ENCODE data around the gene IPPK. TPM values are rescaled to one million over a fixed set of nuclear protein-coding genes. Genes with fewer than 3 reads are reported as not detected.
A peak's percentile ranks its signal among the peaks of the same experiment; 100 is the strongest.

IPPK gene
- polyA plus RNA-seq, 4 donors: 3.0 to 6.8 (median 4.7) TPM

- Histone ChIP-seq H3K4me3 (ENCODE audit: low read depth in 1 of 3, low read length in 3 of 3) (no peak overlapping the region), H3K27ac (ENCODE audit: low read depth in 1 of 3, low read length in 2 of 3) (no peak overlapping the region), H3K9me3 (ENCODE audit: control insufficient read depth in 2 of 2, insufficient read depth in 1 of 2, low read depth in 1 of 2, low read length in 1 of 2) (no peaks in the 10 kb centered on the region), H3K4me1 (ENCODE audit: control insufficient read depth in 3 of 3, insufficient read depth in 2 of 3, low read depth in 1 of 3, low read length in 2 of 3) (peaks cover 0 to 3% (median 2%) of the 10 kb centered on the region in 3 donors), H3K27me3 (ENCODE audit: control insufficient read depth in 3 of 3, insufficient read depth in 3 of 3, low read length in 3 of 3) (no peaks in the 10 kb centered on the region), H3K36me3 (ENCODE audit: control insufficient read depth in 3 of 3, insufficient read depth in 2 of 3, low read depth in 1 of 3, low read length in 3 of 3) (peaks cover 0 to 58% (median 3%) of the 10 kb centered on the region in 3 donors)
- DNase-seq (no peak), FAIRE-seq (no peak)
- WGBS, 3 donors: 95 to 98% (median 97%) methylated on average over 7 of the region's 7 CpGs
Observed at GRCh38 chr9:92658176-92658575, 11.8 kb downstream of the IPPK start.

- Histone ChIP-seq H3K4me3 (ENCODE audit: low read depth in 1 of 3, low read length in 3 of 3) (no peak overlapping the region), H3K4me1 (ENCODE audit: control insufficient read depth in 3 of 3, insufficient read depth in 2 of 3, low read depth in 1 of 3, low read length in 2 of 3) (peaks cover 0 to 3% (median 2%) of the 10 kb centered on the region in 3 donors), H3K27me3 (ENCODE audit: control insufficient read depth in 3 of 3, insufficient read depth in 3 of 3, low read length in 3 of 3) (no peaks in the 10 kb centered on the region), H3K36me3 (ENCODE audit: control insufficient read depth in 3 of 3, insufficient read depth in 2 of 3, low read depth in 1 of 3, low read length in 3 of 3) (peaks cover 0 to 62% (median 3%) of the 10 kb centered on the region in 3 donors), H3K27ac (ENCODE audit: low read depth in 1 of 3, low read length in 2 of 3) (no peak overlapping the region), H3K9me3 (ENCODE audit: control insufficient read depth in 2 of 2, insufficient read depth in 1 of 2, low read depth in 1 of 2, low read length in 1 of 2) (no peaks in the 10 kb centered on the region)
- DNase-seq (no peak), FAIRE-seq (no peak)
- 93 to 98% (median 95%) methylated on average over 17 of the region's 17 CpGs for WGBS, 3 donors
Observed at GRCh38 chr9:92657296-92658094, 12.4 kb downstream of the IPPK start.

- Histone ChIP-seq H3K27ac (ENCODE audit: low read depth in 1 of 3, low read length in 2 of 3) (no peak overlapping the region), H3K27me3 (ENCODE audit: control insufficient read depth in 3 of 3, insufficient read depth in 3 of 3, low read length in 3 of 3) (no peaks in the 10 kb centered on the region), H3K36me3 (ENCODE audit: control insufficient read depth in 3 of 3, insufficient read depth in 2 of 3, low read depth in 1 of 3, low read length in 3 of 3) (peaks cover 2 to 64% (median 5%) of the 10 kb centered on the region in 3 donors), H3K4me1 (ENCODE audit: control insufficient read depth in 3 of 3, insufficient read depth in 2 of 3, low read depth in 1 of 3, low read length in 2 of 3) (peaks cover 0 to 3% (median 2%) of the 10 kb centered on the region in 3 donors), H3K9me3 (ENCODE audit: control insufficient read depth in 2 of 2, insufficient read depth in 1 of 2, low read depth in 1 of 2, low read length in 1 of 2) (no peaks in the 10 kb centered on the region), H3K4me3 (ENCODE audit: low read depth in 1 of 3, low read length in 3 of 3) (no peak overlapping the region)
- no peak for FAIRE-seq
- 80 to 90% (median 82%) methylated on average over 10 to 11 of the region's 11 CpGs for WGBS, 3 donors
- DNase-seq: no peak
Observed at GRCh38 chr9:92656537-92656925, 13.4 kb downstream of the IPPK start.

- Histone ChIP-seq H3K27me3 (ENCODE audit: control insufficient read depth in 3 of 3, insufficient read depth in 3 of 3, low read length in 3 of 3) (no peaks in the 10 kb centered on the region), H3K4me3 (ENCODE audit: low read depth in 1 of 3, low read length in 3 of 3) (no peak overlapping the region), H3K27ac (ENCODE audit: low read depth in 1 of 3, low read length in 2 of 3) (no peak overlapping the region), H3K36me3 (ENCODE audit: control insufficient read depth in 3 of 3, insufficient read depth in 2 of 3, low read depth in 1 of 3, low read length in 3 of 3) (peaks cover 2 to 65% (median 8%) of the 10 kb centered on the region in 3 donors), H3K9me3 (ENCODE audit: control insufficient read depth in 2 of 2, insufficient read depth in 1 of 2, low read depth in 1 of 2, low read length in 1 of 2) (no peaks in the 10 kb centered on the region), H3K4me1 (ENCODE audit: control insufficient read depth in 3 of 3, insufficient read depth in 2 of 3, low read depth in 1 of 3, low read length in 2 of 3) (peaks cover 0 to 3% (median 2%) of the 10 kb centered on the region in 3 donors)
- WGBS, 3 donors: 27 to 70% (median 57%) methylated on average over 9 of the region's 9 CpGs
- FAIRE-seq (no peak), DNase-seq (peak; percentile 26 to 54)
Observed at GRCh38 chr9:92655896-92656536, 13.9 kb downstream of the IPPK start.

GRCh38 chr9:92655366-92655765 is 14.6 kb downstream of the IPPK start:
- FAIRE-seq (no peak), DNase-seq (no peak)
- Histone ChIP-seq H3K27me3 (ENCODE audit: control insufficient read depth in 3 of 3, insufficient read depth in 3 of 3, low read length in 3 of 3) (no peaks in the 10 kb centered on the region), H3K4me1 (ENCODE audit: control insufficient read depth in 3 of 3, insufficient read depth in 2 of 3, low read depth in 1 of 3, low read length in 2 of 3) (peaks cover 0 to 3% (median 2%) of the 10 kb centered on the region in 3 donors), H3K27ac (ENCODE audit: low read depth in 1 of 3, low read length in 2 of 3) (no peak overlapping the region), H3K36me3 (ENCODE audit: control insufficient read depth in 3 of 3, insufficient read depth in 2 of 3, low read depth in 1 of 3, low read length in 3 of 3) (peaks cover 3 to 70% (median 8%) of the 10 kb centered on the region in 3 donors), H3K9me3 (ENCODE audit: control insufficient read depth in 2 of 2, insufficient read depth in 1 of 2, low read depth in 1 of 2, low read length in 1 of 2) (no peaks in the 10 kb centered on the region), H3K4me3 (ENCODE audit: low read depth in 1 of 3, low read length in 3 of 3) (no peak overlapping the region)
- 92 to 97% (median 92%) methylated on average over 7 of the region's 7 CpGs for WGBS, 3 donors

- no peak for FAIRE-seq
- H3K4me3 ChIP-seq (ENCODE audit: low read depth in 1 of 3, low read length in 3 of 3): no peak overlapping the region
Observed at GRCh38 chr9:92654481-92655301, 15.2 kb downstream of the IPPK start.

GRCh38 chr9:92652461-92652860 is 17.5 kb downstream of the IPPK start:
- Histone ChIP-seq H3K27ac (ENCODE audit: low read depth in 1 of 3, low read length in 2 of 3) (no peak overlapping the region), H3K4me3 (ENCODE audit: low read depth in 1 of 3, low read length in 3 of 3) (no peak overlapping the region), H3K36me3 (ENCODE audit: control insufficient read depth in 3 of 3, insufficient read depth in 2 of 3, low read depth in 1 of 3, low read length in 3 of 3) (peaks cover 7 to 80% (median 13%) of the 10 kb centered on the region in 3 donors), H3K4me1 (ENCODE audit: control insufficient read depth in 3 of 3, insufficient read depth in 2 of 3, low read depth in 1 of 3, low read length in 2 of 3) (peaks cover 0 to 3% (median 2%) of the 10 kb centered on the region in 3 donors), H3K9me3 (ENCODE audit: control insufficient read depth in 2 of 2, insufficient read depth in 1 of 2, low read depth in 1 of 2, low read length in 1 of 2) (no peaks in the 10 kb centered on the region), H3K27me3 (ENCODE audit: control insufficient read depth in 3 of 3, insufficient read depth in 3 of 3, low read length in 3 of 3) (no peaks in the 10 kb centered on the region)
- WGBS, 3 donors: 78 to 92% (median 79%) methylated on average over 1 of the region's 1 CpG
- no peak for DNase-seq
- no peak for FAIRE-seq

More at GRCh38 chr9:92654481-92655301, 15.2 kb downstream of the IPPK start:
- peaks cover 4 to 70% (median 8%) of the 10 kb centered on the region in 3 donors for H3K36me3 ChIP-seq (ENCODE audit: control insufficient read depth in 3 of 3, insufficient read depth in 2 of 3, low read depth in 1 of 3, low read length in 3 of 3)
- H3K27ac ChIP-seq (ENCODE audit: low read depth in 1 of 3, low read length in 2 of 3): no peak overlapping the region
- no peak for DNase-seq
- peaks cover 0 to 3% (median 2%) of the 10 kb centered on the region in 3 donors for H3K4me1 ChIP-seq (ENCODE audit: control insufficient read depth in 3 of 3, insufficient read depth in 2 of 3, low read depth in 1 of 3, low read length in 2 of 3)
- no peaks in the 10 kb centered on the region for H3K9me3 ChIP-seq (ENCODE audit: control insufficient read depth in 2 of 2, insufficient read depth in 1 of 2, low read depth in 1 of 2, low read length in 1 of 2)
- 82 to 89% (median 84%) methylated on average over 18 to 19 of the region's 19 CpGs for WGBS, 3 donors
- H3K27me3 ChIP-seq (ENCODE audit: control insufficient read depth in 3 of 3, insufficient read depth in 3 of 3, low read length in 3 of 3): no peaks in the 10 kb centered on the region

Data from small intestine (tissue), 7 donors.